Measurements from ENCODE around the gene ACTR1B. TPM values are rescaled to one million over a fixed set of nuclear protein-coding genes. Genes with fewer than 3 reads are reported as not detected.
A peak's percentile ranks its signal among the peaks of the same experiment; 100 is the strongest.
"Not testable (repeated sequence)": the region's sequence is repeated elsewhere in the genome, so short reads cannot be mapped to it uniquely, and the experiment has no call there.

The ACTR1B gene
- total and polyA plus RNA-seq, 8 donors, result 46.8 to 90.0 (median 50.2) TPM

DNA sequence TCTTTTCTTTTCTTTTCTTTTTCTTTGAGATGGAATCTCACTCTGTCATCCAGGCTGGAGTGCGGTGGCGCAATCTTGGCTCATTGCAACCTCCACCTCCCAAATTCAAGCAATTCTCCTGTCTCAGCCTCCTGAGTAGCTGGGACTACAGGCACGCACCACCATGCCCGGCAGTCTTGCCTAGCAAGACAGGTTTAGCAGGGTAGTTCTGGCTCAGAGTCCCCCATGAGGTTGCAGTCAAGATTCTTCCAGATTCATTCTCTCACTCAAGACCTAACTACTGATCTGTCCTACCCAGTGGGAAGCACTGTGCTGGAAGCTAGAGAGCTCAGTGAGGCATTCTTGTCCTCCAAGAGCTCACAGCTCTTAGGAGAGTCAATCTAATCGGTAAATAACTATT lies 31.9 kb upstream of the ACTR1B start:
- no peak overlapping the region for H3K4me3 ChIP-seq
- H3K9me3 ChIP-seq, result no peaks in the 10 kb centered on the region
- H3K27ac ChIP-seq, result no peak overlapping the region
- ATAC-seq, result no peak
- peaks cover 0 to 4% (median 0%) of the 10 kb centered on the region in 3 donors for H3K4me1 ChIP-seq
- 78 to 80% methylated on average over 5 of the region's 5 CpGs for WGBS, 2 donors
- H3K27me3 ChIP-seq, result no peaks in the 10 kb centered on the region
- no peak for FAIRE-seq
- peak in 1 of 6 donors; percentile 14 for DNase-seq
- intact Hi-C loops (cut with DNase I), result loop anchor here (10.0 kb wide), 1 partner anchor 101 kb away; no protein-coding TSS in a partner anchor
- TF ChIP-seq, protein P1, sequence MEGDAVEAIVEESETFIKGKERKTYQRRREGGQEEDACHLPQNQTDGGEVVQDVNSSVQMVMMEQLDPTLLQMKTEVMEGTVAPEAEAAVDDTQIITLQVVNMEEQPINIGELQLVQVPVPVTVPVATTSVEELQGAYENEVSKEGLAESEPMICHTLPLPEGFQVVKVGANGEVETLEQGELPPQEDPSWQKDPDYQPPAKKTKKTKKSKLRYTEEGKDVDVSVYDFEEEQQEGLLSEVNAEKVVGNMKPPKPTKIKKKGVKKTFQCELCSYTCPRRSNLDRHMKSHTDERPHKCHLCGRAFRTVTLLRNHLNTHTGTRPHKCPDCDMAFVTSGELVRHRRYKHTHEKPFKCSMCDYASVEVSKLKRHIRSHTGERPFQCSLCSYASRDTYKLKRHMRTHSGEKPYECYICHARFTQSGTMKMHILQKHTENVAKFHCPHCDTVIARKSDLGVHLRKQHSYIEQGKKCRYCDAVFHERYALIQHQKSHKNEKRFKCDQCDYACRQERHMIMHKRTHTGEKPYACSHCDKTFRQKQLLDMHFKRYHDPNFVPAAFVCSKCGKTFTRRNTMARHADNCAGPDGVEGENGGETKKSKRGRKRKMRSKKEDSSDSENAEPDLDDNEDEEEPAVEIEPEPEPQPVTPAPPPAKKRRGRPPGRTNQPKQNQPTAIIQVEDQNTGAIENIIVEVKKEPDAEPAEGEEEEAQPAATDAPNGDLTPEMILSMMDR (IDR thresholded peaks at IDR 0.05), result no peak
- H3K36me3 ChIP-seq, result no peaks in the 10 kb centered on the region

DNA sequence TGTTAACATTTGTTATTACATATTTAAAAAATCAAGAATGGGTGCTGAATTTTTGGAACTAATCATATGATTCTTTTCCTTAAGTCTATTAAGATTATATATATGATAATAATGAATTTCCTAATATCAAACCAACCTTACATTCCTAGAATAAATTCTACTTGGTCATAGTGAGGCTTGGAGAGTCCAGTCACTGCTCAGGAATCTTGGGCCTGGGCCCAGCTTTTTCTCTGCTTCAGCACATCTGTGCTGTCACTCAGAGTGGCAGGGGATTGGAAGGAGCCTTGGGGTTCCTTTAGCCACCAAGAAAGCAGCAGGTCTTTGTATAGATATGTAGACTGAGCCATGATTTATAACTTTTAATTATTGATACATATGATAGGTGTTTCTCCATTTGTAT lies 29.6 kb upstream of the ACTR1B start:
- TF ChIP-seq, protein P1 (IDR thresholded peaks at IDR 0.05), result no peak
- H3K9me3 ChIP-seq, result no peaks in the 10 kb centered on the region
- no peak overlapping the region for H3K4me3 ChIP-seq
- H3K4me1 ChIP-seq, result peaks cover 0 to 4% (median 0%) of the 10 kb centered on the region in 3 donors
- H3K27ac ChIP-seq, result no peak overlapping the region
- no peak for DNase-seq
- intact Hi-C loops (cut with DNase I), result loop anchor here (10.0 kb wide), 1 partner anchor 99 kb away; no protein-coding TSS in a partner anchor
- ATAC-seq, result no peak
- no peaks in the 10 kb centered on the region for H3K36me3 ChIP-seq
- H3K27me3 ChIP-seq, result no peaks in the 10 kb centered on the region
- no peak for FAIRE-seq

DNA sequence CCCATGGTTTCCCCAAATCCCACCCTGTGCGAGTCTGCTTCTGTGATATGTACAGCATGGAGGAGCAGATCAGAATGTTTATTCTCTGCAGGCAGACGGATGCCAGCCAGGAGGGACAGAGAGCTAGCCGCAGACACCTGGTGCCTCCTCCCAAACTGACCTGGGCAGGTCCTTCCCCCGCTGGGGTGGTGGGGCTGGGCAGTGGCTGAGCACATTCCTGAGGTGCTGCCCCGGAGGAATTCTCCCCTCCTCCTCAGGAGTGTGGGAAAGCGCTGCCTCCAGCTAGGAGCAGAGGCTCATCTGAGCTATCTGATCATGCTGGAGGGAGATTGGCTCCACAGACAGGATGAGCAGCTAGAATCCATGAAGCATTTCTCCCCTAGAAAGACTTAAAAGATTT lies 27.3 kb upstream of the ACTR1B start:
- intact Hi-C loops (cut with DNase I), result loop anchor here (10.0 kb wide), 1 partner anchor 96 kb away; no protein-coding TSS in a partner anchor
- FAIRE-seq, result no peak
- Histone ChIP-seq H3K36me3 (no peaks in the 10 kb centered on the region), H3K4me1 (no peaks in the 10 kb centered on the region), H3K4me3 (no peak overlapping the region), H3K9me3 (no peaks in the 10 kb centered on the region), H3K27ac (no peak overlapping the region), H3K27me3 (no peaks in the 10 kb centered on the region)
- peak in 1 of 6 donors; percentile 18 for DNase-seq
- no peak for ATAC-seq
- TF ChIP-seq, protein P1 (IDR thresholded peaks at IDR 0.05), result no peak
- WGBS, 2 donors, result 69 to 72% methylated on average over 6 of the region's 6 CpGs

DNA sequence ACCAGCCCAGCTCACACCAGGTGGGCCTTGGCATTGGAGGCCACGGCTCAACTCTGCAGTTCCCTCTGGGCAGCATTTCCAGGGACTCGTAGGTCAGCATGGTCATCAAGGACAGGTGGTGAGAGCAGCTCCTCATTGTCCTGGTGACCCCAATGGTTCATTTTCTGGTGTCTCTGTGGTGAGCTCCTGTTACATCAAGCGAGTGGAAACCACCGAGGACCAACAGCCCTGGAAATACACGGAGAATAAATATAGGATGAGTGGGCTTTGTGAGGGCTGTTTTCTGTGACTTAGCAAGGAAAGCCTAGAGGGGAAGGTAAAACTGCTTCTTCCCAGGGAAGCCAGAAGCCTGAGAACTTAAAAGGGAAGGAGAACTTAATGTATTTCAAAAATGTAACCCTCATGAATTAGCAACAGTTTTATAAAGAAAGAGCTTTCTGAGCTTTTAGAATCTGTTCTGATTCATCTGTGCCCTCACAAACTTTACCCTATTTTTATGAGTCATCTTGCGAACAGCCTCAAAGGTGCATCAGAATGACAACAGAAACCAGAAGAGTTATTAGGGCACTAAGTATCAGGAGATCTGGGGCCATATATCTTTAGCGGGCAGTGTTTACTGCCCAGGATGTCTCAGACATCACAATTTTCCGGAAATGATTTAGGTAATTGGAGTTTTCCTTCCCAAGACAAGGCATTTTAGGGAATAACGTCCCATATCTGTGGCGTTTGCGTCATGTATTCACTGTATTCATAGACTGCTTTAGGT lies 24.4 kb upstream of the ACTR1B start:
- WGBS, 2 donors, result 88 to 90% methylated on average over 10 to 11 of the region's 11 CpGs
- peak in 1 of 6 donors; percentile 9 for DNase-seq
- H3K36me3 ChIP-seq, result no peaks in the 10 kb centered on the region
- no peak for FAIRE-seq
- H3K4me1 ChIP-seq, result no peaks in the 10 kb centered on the region
- intact Hi-C loops (cut with DNase I), result no loop called here
- H3K27me3 ChIP-seq, result no peaks in the 10 kb centered on the region
- H3K4me3 ChIP-seq, result no peak overlapping the region
- TF ChIP-seq, protein P1 (IDR thresholded peaks at IDR 0.05), result no peak
- ATAC-seq, result no peak
- no peak overlapping the region for H3K27ac ChIP-seq
- H3K9me3 ChIP-seq, result no peaks in the 10 kb centered on the region

DNA sequence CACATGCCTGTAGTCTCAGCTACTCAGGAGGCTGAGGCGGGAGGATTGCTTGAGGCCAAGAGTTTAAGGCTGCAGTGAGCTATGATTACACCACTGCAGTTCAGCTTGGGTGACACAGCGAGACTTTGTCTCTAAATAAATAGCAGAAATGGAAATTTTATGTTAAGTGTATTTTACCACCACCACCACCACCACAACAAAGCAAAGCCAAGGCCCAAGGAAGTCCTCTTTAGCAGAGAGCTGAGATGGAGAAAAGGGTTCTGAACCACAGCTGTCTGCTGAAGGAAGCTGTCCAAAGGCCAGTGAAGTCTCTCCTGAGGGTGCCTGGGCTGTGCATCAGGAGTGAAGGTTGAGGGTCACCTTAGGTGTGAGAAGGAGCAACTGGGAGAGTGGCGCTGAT lies 23.4 kb upstream of the ACTR1B start:
- H3K4me3 ChIP-seq; H3K4me1 ChIP-seq; H3K27ac ChIP-seq; ATAC-seq; H3K27me3 ChIP-seq; FAIRE-seq; intact Hi-C loops (cut with DNase I); H3K36me3 ChIP-seq; H3K9me3 ChIP-seq: not testable (repeated sequence)
- 95 to 96% methylated on average over 2 of the region's 3 CpGs for WGBS, 2 donors
- peak in 1 of 6 donors; percentile 2 for DNase-seq
